Type B pancreatic cell (in vitro differentiated cells): ENCODE data around the gene FAM98B. TPM values are rescaled to one million over a fixed set of nuclear protein-coding genes. Genes with fewer than 3 reads are reported as not detected.

Source experiments
- DNase-seq: peaks from one replicate; pipeline ENCODE4 v3.0.0; 2021; ENCODE audit warnings: mixed read lengths; ENCODE audit not compliant: unreplicated experiment; ENCODE audit errors: extremely low spot score
- H3K27ac Mint-ChIP-seq: 2 replicates; pipeline ENCODE4 v1.8.0; 2021; ENCODE audit warnings: mild to moderate bottlenecking, mixed read lengths
- H3K27me3 Mint-ChIP-seq: 2 replicates; pipeline ENCODE4 v1.8.0; 2021; ENCODE audit warnings: mixed read lengths
- H3K36me3 Mint-ChIP-seq: 2 replicates; pipeline ENCODE4 v1.8.0; 2021; ENCODE audit warnings: mixed read lengths
- H3K4me1 Mint-ChIP-seq: one replicate; pipeline ENCODE4 v1.8.0; 2021; ENCODE audit warnings: mixed read lengths; ENCODE audit not compliant: unreplicated experiment
- H3K4me3 Mint-ChIP-seq: 2 replicates; pipeline ENCODE4 v1.8.0; 2021; ENCODE audit warnings: mild to moderate bottlenecking, mixed read lengths
- H3K9me3 Mint-ChIP-seq: 2 replicates; pipeline ENCODE4 v1.8.0; 2021; ENCODE audit warnings: mixed read lengths
- CTCF ChIP-seq: fragments of 200-600 bp; sonication (generic); conservative IDR thresholded peaks from 2 replicates; pipeline ENCODE4 v1.5.0; 2021; ENCODE audit warnings: antibody characterized with exemption, mild to moderate bottlenecking
- total RNA-seq: library from RNA; stranded (reverse); gene quantifications from 2 replicates; pipeline ENCODE4 v1.2.1, GENCODE V29; 2021; ENCODE audit warnings: low replicate concordance

FAM98B gene
- total RNA-seq, 1 donor from 2014 or later: 30.5 TPM

- TF ChIP-seq CTCF: no peak
- Mint-ChIP-seq H3K36me3 (no peaks in the 10 kb centered on the region), H3K27me3 (no peaks in the 10 kb centered on the region), H3K4me1 (peaks cover 19% of the 10 kb centered on the region), H3K4me3 (no peak overlapping the region), H3K27ac (no peak overlapping the region), H3K9me3 (no peaks in the 10 kb centered on the region)
- no peak for DNase-seq
These were observed 62.7 kb downstream of the FAM98B start for GRCh38 chr15:38516626-38517025.

GRCh38 chr15:38517312-38517975, 63.5 kb downstream of the FAM98B start:
- H3K36me3 Mint-ChIP-seq: no peaks in the 10 kb centered on the region
- DNase-seq: no peak
- no peak for TF ChIP-seq CTCF
- H3K4me3 Mint-ChIP-seq: no peak overlapping the region
- H3K9me3 Mint-ChIP-seq: no peaks in the 10 kb centered on the region
- peaks cover 19% of the 10 kb centered on the region for H3K4me1 Mint-ChIP-seq
- no peak overlapping the region for H3K27ac Mint-ChIP-seq
- no peaks in the 10 kb centered on the region for H3K27me3 Mint-ChIP-seq

GRCh38 chr15:38518084-38518483, 64.2 kb downstream of the FAM98B start:
- no peak overlapping the region for H3K27ac Mint-ChIP-seq
- H3K9me3 Mint-ChIP-seq: no peaks in the 10 kb centered on the region
- H3K4me1 Mint-ChIP-seq: peaks cover 19% of the 10 kb centered on the region
- H3K36me3 Mint-ChIP-seq: no peaks in the 10 kb centered on the region
- no peak overlapping the region for H3K4me3 Mint-ChIP-seq
- DNase-seq: no peak
- TF ChIP-seq CTCF: no peak
- no peaks in the 10 kb centered on the region for H3K27me3 Mint-ChIP-seq

GRCh38 chr15:38520035-38520434, 66.1 kb downstream of the FAM98B start:
- DNase-seq: no peak
- H3K9me3 Mint-ChIP-seq: no peaks in the 10 kb centered on the region
- no peaks in the 10 kb centered on the region for H3K36me3 Mint-ChIP-seq
- H3K4me3 Mint-ChIP-seq: no peak overlapping the region
- no peak for TF ChIP-seq CTCF
- H3K27ac Mint-ChIP-seq: no peak overlapping the region
- peaks cover 11% of the 10 kb centered on the region for H3K4me1 Mint-ChIP-seq
- H3K27me3 Mint-ChIP-seq: no peaks in the 10 kb centered on the region

GRCh38 chr15:38521316-38521715, 67.4 kb downstream of the FAM98B start:
- no peak for DNase-seq
- H3K36me3 Mint-ChIP-seq: no peaks in the 10 kb centered on the region
- H3K27ac Mint-ChIP-seq: no peak overlapping the region
- no peaks in the 10 kb centered on the region for H3K9me3 Mint-ChIP-seq
- H3K4me3 Mint-ChIP-seq: no peak overlapping the region
- no peak for TF ChIP-seq CTCF
- H3K27me3 Mint-ChIP-seq: no peaks in the 10 kb centered on the region
- peaks cover 3% of the 10 kb centered on the region for H3K4me1 Mint-ChIP-seq

- TF ChIP-seq CTCF: no peak
- H3K4me3 Mint-ChIP-seq: no peak overlapping the region
- H3K36me3 Mint-ChIP-seq: no peaks in the 10 kb centered on the region
- H3K9me3 Mint-ChIP-seq: no peaks in the 10 kb centered on the region
- no peaks in the 10 kb centered on the region for H3K4me1 Mint-ChIP-seq
- no peaks in the 10 kb centered on the region for H3K27me3 Mint-ChIP-seq
- no peak overlapping the region for H3K27ac Mint-ChIP-seq
- DNase-seq: no peak
These were observed 69.0 kb downstream of the FAM98B start for GRCh38 chr15:38522922-38523321.
